Activated gamma-delta T cell treated with Interleukin-2 at 50 U/mL for 16 hours (primary cell): ENCODE measurements around the gene ZNF839.
"Not testable (repeated sequence)": the region's sequence is repeated elsewhere in the genome, so short reads cannot be mapped to it uniquely, and the experiment has no call there.

Source experiments
- DNase-seq: peaks from one replicate; pipeline ENCODE4 v3.0.0-alpha.2; 2020

The ZNF839 gene

DNA sequence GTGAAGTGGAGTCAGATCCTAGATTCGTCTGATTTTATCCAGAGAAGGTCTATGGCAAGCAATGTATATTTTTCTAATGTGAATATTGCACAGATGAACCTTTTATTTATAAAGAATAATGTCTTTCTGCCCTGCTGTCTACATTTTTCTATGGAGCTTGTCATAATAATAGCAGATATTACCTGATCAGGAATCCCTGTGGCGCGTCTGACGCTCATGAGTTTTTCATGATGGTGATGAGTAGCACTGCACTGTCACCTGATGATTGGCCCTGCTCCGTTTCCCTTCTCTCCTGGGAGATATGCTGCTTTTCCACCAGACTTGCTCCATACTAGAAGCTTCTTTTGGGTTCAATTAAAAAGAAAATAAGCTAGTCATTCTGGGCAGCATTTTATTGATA, 22.7 kb downstream of the ZNF839 start:
- DNase-seq, result no peak

DNA sequence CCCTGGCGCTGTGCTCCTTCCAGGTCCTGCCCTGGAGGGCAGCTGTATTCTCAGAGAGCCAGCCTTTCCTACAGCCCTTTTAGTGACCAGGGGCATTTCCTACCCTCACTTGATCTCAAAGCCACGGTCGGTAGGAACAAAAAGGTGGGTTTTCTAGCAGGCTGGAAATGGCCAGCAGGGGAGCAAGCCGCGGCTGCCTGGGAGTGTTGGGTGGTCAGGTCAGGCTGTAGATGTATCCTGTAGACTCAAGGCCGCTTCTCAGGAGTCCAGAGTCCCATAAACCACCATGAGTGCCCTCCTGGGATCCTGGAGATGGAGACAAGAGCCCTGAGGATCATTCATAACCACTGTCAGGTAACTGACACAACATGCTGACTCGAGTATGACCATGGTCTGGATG, 24.5 kb downstream of the ZNF839 start:
- no peak for DNase-seq

DNA sequence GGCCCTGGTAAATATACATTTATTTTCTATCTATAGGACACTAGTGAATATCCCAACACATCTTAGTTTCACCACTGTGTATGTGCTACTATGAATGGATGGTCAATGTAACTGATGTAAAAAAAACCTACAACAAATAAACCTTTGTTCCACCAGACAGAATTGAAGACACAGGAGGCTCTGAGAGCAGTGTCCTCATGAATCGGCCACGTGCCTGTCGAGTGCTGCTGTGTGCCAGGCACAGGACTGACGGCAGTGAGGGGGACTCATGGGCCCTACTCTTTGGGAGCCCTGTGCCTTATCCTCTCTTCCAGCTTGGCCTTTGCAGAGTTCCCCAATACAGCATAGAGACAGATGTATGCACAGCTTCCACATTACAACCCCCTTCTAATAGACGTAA, 24.9 kb downstream of the ZNF839 start:
- DNase-seq, result no peak

DNA sequence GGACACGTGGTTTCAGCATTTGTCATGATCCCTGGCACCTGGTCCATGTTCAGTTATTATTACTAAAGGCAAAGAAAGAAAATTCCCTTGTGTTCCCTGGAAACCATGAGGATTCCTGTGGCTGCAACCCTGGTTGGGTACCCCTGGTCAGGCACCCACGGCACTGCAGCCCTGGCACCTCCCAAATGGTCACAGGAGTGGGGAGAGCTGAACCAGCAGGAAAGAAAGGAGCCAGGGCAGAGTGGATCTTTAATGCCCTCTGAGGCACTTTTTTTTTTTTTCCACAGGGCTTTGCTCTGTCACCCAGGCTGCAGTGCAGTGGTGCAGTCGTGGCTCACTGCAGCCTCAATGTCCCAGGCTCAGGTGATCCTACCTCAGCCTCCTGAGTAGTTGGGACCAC, 25.7 kb downstream of the ZNF839 start:
- no peak for DNase-seq

DNA sequence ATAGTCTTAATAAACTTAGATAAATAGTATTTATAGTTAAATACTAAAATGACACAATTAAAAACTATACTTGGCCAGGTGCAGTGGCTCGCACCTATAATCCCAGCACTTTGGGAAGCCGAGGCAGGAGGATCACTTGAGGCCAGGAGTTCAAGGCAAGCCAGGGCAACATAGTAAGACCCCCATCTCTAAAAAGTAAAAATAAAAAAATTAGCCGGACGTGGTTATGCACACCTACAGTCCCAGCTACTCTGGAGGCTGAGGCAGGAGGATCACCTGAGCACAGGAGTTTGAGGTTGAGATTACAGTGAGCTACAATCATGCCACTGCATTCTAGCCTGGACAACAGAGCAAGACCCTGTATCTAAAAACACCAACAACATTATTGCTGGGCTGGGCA, 27.1 kb downstream of the ZNF839 start:
- DNase-seq, result no peak

DNA sequence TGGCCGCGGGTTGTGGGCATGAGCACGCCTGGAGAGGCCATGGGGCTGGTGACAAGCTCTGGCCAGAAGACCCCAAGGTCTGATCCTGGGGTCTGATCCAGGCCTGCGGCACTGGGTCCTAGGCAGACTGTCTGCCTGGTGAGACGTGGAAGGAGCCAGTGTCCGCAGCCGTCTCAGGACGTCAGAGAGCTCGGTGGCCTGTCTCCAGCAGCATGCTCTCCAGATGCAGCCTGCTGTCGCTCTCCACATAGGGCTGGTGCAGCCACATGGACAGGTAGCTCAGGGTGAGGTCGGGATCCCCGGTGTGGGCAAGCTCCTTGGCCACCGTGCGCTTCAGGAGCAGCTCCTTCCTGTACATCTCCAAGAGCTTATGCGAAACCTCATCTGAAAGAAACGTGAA, 28.8 kb downstream of the ZNF839 start:
- no peak for DNase-seq

DNA sequence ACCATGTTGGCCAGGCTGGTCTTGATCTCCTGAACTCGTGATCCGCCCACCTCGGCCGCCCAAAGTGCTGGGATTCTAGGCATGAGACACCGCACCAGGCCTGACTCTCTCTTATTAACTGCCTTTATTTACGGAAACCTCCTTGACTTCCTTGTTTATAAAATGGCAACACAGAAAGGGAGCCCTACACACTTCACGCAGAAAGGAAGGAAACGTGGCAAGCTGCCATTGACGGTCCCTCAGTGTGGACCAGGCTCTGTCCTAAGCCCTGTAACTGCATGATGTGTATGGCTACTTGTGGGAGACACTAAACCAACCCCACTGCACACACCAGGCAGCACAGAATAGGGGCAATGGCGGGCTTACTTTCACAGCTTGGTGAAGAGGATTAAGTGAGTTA, 31.5 kb downstream of the ZNF839 start:
- no peak for DNase-seq

DNA sequence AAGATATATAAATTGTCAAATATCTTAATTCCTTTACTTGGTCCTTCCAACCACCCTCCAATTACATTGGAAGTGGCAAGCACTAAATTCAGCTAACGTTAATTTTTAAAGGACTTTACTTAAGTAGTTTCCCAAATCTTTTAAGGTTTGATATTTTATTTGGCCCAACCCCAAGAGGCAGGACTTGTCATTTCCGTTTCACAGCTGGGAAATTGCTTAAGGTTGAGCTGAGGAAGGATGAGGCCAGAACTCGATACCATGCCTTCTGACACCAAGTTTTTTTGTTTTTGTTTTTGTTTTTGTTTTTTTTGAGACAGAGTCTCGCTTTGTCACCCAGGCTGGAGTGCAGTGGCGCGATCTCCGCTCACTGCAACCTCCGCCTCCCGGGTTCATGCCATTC, 32.0 kb downstream of the ZNF839 start:
- not testable (repeated sequence) for DNase-seq

DNA sequence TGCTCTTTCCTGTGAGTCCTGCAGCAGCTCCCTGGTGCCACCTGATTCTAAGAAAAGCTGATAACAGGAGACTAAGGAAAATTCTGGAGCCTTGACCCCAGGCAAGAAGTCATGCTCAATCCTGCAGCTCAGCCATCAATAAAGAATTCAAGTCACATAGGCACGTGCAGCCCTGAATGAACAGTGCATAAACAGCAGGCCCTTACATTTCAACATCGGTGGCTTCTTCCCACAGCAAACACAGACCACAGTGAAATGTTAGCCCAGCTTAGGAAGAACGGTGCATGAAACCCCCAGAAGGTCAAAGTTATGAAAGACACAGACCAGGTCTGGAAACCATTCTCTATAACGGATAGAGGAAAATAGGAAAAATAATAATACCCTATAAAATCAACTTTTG, 32.7 kb downstream of the ZNF839 start:
- DNase-seq, result no peak

DNA sequence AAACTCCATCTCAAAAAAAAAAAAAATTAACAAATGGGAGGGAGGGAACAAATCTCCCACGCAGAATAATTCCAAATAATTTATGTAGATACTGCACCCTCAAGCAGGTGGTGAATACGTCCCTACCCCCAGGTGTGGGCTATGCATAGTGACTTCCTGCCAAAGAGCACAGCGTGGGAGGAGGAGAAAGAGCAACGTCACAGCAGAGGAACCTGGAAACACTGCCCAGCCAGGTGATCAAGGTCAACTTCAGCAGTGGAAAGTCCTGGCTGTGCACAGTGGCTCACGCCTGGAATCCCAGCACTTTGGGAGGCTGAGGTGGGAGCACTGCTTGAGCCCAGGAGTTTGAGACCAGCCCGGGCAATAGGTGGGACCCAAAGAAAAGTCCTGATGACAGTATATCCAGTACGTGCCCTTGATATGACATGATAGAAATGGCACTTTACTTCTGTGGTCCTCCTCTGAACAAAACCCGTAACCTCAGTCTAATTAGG, 33.6 kb downstream of the ZNF839 start:
- no peak for DNase-seq

DNA sequence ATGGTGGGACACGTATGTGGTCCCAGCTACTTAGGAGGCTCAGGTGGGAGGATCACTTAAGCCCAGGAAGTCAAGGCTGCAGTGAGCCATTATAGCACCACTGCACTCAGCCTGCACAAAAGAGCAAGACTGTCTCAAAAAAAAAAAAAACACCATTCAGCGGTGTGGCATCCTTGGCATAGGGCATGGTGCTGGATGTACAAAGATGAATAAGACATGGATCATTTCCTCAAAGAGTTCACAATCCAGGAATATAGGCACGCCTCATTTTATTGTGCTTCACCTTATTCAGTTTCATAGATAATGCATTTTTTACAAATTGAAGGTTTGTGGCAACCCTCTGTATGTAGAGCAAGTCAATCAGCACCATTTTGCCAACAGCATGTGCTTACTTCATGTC, 36.7 kb downstream of the ZNF839 start:
- no peak for DNase-seq

DNA sequence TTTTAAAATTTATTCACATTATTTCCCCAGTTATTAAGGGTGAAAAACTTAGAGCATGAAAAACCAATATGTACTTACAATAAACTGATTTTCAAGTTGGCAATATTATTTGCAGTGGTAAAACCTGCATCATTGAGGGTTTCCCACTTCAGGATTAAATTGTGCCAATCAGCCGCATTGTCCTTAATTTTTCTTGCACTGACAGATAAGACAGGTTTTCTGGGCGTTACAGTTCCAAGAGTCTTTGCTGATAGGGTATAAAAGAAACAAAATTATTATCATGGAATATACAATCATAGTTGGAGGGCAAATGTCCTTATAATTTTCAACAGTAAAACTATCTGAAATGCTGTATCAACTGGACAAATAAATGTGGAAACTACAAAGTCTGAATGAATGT, 39.8 kb downstream of the ZNF839 start:
- DNase-seq, result no peak

DNA sequence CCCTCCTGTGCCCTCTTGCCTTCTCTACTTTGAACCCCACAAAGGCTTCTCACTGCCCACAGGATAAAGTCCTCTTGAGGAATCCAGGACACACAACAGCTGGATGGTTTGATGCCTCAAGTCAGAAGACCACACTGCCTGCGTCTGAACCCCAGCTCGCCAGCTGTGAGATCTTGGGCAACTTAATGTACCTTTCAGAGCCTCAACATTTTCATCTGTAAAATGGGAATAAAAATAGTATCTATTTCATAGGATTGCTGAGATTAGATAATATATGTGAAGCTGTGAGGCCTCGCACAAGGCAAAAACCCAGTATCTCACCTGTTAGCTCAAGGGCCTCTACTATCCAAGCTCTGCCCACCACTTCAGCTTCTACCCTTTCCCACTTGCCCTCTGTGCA, 40.8 kb downstream of the ZNF839 start:
- no peak for DNase-seq

DNA sequence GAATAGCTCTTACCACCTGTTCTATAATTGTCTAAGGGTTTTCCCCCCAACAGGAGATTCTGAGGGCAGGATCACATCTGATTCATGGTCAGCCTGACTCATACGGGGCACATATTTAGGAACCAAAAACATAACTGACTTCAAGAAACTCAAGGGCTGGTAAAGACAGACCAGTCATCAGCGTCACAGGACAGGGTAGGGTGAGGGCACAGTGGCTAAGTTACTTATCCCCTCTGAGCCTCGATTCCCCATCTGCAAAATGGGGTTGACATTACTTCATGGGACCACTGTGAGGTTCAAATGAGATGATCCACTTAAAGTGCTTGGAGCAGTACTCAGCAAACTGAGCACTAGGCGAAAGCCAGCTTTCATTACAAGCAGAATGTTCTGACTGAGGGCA, 42.5 kb downstream of the ZNF839 start:
- DNase-seq, result no peak

DNA sequence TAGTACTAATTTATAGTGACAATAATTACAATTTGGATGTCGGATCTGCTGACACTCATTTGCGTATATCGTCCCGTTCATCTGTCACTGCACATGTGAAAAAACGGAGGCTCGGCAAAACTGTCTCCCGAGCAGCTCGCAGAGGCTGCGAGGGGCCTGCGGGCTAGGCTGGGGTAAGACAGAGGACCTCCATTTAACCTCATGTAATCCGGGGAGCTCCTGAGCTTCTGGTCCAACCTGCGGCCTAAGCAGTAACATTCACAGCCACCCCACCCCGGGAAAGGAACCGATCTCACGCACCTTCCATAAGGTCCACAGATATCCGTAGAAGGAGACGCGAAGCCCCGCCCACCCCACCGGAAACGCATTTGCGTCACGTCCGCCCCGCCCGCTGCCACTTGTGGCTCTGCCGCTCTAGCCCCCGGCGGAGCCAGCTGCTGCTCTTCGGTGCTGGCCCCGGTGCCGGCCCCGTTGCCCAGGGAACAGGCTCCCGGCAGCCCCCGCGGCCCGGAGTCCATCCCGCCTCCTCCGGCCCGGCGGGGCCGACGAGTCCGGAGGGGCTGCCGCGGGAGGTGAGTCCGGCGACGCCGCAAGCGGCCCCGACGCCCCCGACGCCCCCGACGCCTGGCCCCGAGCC, 43.1 kb downstream of the ZNF839 start, which contains the start of the genes CINP and TECPR2:
Gene CINP (minus strand): TSS at position 346 of the 637 bp plus-strand sequence. CDS start 39 bp downstream, at position 307.
Gene TECPR2 (plus strand): TSS at position 397 of the 637 bp plus-strand sequence. CDS start 13,781 bp downstream, outside the sequence.
- peak; percentile 96 for DNase-seq

DNA sequence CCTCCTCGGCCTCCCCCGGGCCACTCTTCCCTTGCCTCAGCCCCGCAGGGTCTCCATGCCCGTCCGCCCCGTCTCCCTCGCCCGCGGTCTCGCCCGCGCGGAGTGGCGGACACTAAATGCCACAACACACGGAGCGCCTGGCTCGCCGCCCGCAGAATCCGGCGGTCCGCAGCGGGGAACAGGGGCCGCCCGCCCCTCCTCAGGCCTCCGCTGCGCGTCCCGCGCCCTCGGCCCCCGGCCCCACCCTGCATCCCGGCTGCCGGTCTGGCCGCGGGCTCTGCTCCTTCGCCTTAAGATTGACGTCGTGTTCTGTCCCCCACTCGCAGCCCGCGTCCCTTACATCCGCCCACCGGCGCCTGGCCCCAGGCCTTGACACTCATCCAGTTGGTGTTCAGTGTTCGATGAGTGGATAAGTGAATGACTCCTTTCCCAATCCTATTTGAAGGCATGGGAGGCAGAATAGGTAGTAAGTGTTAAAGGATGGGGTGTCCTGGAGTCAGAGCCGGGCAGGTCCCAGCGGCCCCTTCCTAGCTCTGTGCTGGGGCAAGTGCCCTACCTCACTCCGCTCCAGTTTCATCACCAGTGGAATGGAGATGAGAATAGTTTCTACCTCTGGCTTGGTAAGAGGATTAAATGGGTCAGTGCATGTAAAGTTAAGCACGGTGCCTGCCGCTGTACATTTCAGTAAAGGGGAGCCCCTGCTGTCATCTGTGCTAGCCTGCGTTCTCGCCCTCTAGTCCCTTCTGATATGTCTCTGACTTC, 43.8 kb downstream of the ZNF839 start:
- DNase-seq, result peak; percentile 10

DNA sequence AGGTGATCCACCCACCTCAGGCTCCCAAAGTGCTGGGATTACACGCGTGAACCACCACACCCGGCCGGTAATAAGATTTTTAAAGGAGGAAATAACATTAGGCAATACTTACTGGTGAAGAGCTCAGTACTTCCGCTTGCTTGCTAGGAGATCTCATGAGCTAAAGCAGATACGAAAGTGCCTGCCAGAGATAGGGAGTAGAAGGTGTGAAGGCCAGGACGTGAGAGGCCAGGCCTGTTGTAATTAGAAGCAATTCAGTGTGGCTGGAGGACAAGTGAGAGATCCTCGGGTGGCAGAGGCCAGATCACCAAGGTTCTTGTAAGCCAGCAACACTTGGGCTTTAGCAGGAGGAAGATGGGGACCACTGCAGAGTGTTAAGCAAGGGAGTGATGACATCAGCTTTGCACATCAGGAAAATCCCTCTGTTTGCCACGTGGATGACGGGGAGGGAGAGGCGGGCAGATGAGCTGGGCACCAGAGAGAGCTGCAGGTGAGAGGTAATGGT, 50.8 kb downstream of the ZNF839 start:
- DNase-seq, result no peak

DNA sequence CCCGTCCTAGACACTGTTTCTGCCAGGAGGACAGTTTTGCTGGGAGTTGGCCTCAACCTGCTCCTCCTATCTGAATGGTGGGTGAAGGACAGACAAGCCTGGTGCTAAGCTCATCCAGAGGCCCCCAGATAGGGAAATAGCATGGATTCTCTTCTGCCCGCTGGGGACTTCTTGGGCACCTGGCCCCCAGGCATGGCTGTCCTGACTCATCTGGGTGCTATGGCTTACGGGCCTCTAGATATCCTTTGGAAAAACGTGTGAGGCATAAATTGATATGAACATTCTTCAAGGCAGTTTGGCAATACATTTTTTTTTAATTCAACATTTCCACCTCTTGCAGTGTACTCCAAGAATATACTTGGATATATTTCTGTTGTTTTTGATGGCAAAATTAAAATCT, 51.8 kb downstream of the ZNF839 start:
- no peak for DNase-seq

DNA sequence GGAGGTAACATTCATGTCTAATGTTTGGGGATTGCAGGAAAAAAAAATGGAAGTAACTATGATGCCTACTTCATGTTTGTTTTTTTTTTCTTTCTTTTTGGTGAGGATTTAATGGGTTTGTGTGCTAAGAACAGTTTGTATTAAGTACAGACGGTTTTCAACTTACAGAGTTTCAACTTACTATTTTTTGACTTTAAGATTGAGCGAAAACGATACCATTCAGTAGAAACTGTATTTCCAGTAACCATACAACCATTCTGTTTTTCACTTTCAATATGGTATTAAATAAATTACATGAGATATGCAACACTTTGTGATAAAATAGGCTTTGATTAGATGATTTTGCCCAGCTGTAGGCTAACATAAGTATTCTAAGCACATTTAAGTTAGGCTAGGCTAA, 53.6 kb downstream of the ZNF839 start:
- DNase-seq, result no peak

DNA sequence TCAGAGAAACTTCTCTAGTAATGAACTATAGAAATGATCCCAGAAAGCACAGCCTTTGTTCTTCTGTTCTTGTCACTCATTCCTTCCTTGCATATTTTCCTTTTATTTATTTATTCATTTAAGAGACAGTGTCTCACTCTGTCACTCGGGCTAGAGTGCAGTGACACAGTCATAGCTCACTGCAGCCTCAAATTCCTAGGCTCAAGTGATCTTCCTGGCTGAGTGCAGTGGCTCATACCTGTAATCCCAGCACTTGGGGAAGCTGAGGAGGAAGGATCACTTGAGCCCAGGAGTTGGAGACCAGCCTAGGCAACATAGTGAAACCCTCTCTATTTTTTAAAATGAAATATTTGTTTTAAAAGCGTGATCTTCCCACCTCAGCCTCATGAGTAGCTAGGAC, 54.7 kb downstream of the ZNF839 start:
- DNase-seq, result no peak

DNA sequence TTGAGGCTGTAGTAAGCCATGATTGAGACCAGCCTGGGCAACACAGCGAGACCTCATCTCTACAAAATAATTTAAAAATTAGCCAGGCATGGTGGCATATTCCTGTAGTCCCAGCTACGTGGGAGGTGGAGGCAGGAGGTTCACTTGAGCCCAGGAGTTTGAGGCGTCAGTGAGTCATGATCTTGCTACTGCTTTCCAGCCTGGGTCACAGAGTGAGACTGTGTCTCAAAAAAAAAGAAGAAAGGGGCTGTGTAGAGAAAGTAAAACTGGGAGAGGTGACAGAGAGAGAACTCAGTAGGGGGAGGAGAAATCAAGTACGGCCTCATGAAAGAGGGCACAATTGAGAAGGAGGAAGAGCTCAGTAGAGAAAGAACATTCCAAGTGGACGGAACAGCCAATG, 55.6 kb downstream of the ZNF839 start:
- no peak for DNase-seq

DNA sequence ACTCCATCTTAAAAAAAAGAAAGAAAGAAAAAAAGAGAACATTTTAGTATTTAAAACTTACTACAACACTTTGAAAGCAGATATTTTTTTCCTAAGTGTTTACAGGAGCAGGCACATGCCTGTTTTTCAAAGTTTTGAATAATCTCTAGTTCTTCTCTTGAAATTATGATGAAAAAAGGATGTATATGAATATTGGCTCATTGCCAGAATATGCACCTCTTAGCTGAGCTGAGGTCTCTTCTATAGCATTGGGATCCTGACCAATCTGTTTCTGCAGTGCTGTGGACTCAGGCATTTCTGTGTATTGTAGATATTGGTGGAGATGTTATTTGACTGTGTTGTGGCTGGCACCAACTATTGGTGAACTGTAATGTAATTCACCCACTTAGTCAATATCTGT, 58.1 kb downstream of the ZNF839 start:
- DNase-seq, result no peak

DNA sequence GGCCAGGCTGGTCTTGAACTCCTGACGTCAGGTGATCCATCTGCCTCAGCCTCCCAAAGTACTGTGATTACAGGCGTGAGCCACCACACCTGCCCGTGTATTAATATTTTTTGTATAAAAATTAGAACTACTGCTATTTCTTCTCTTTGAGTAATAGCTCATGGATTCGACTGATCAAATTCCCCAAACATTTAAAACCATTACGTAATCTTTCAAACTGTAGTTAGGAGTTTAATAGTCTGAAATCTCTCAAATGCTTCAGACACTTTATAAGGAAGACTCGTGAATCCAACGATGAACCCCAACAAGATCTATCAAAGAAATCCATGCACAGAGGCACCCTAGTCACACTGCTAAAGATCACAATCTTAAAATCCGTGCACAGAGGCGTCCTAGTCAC, 59.3 kb downstream of the ZNF839 start:
- no peak for DNase-seq

DNA sequence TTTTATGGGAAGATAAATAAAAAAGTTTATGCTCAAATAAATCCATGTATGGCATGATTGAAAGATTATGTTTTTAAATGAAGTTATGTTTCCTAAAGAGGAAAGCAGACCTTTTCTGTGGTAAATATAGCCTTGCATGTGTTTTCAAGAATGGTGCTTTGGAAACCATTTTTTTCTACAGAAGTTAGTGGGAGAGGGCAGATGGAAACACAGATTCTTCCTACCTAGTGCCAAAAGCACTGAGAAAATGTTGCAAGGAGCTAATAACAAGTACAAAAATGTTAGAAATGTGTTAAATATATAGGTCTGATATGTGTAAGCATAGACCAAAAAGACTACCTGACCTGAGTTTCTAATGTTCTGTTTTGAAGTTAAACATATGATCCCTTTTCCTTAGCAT, 67.5 kb downstream of the ZNF839 start:
- DNase-seq, result no peak
